WERI-Rb-1 (cell line): ENCODE measurements around the gene PTGDS.

Experiments used
- DNase-seq: peaks from one replicate; pipeline ENCODE4 v3.0.0-alpha.2; 2020
- H3K27ac ChIP-seq: fragments of 250-450 bp; sonication (Bioruptor Pico); 2 replicates; pipeline ENCODE4 v1.5.1; 2020; ENCODE audit warnings: mild to moderate bottlenecking, moderate library complexity
- H3K27me3 ChIP-seq: fragments of 250-450 bp; sonication (Bioruptor Pico); 2 replicates; pipeline ENCODE4 v1.5.1; 2021; ENCODE audit warnings: mild to moderate bottlenecking, low read depth, moderate library complexity; ENCODE audit not compliant: insufficient read depth, severe bottlenecking
- H3K36me3 ChIP-seq: fragments of 250-450 bp; sonication (Bioruptor Pico); 2 replicates; pipeline ENCODE4 v1.5.1; 2020; ENCODE audit warnings: mild to moderate bottlenecking, moderate library complexity
- H3K4me3 ChIP-seq: 2 replicates; pipeline ENCODE4 v1.5.1; 2011; ENCODE audit warnings: low read depth, mild to moderate bottlenecking, control low read depth, low read length
- H3K9me3 ChIP-seq: fragments of 250-450 bp; sonication (Bioruptor Pico); 2 replicates; pipeline ENCODE4 v1.5.1; 2021; ENCODE audit warnings: mild to moderate bottlenecking, moderate library complexity; ENCODE audit not compliant: severe bottlenecking
- CTCF ChIP-seq: IDR thresholded peaks from 2 replicates; pipeline ENCODE4 v1.5.1; 2011; ENCODE audit warnings: low read depth, mild to moderate bottlenecking, control low read depth, inconsistent platforms, low read length

The PTGDS gene

GRCh38 chr9:137013571-137013940 lies 36.3 kb downstream of the PTGDS start:
- no peak for DNase-seq
- Histone ChIP-seq H3K27me3 (no peaks in the 10 kb centered on the region), H3K36me3 (peaks cover 43% of the 10 kb centered on the region), H3K9me3 (no peaks in the 10 kb centered on the region), H3K4me3 (no peak overlapping the region), H3K27ac (no peak overlapping the region)
- TF ChIP-seq CTCF = no peak

GRCh38 chr9:137014166-137014565 lies 36.9 kb downstream of the PTGDS start:
- peaks cover 43% of the 10 kb centered on the region for H3K36me3 ChIP-seq
- H3K4me3 ChIP-seq = no peak overlapping the region
- no peak overlapping the region for H3K27ac ChIP-seq
- H3K27me3 ChIP-seq = no peaks in the 10 kb centered on the region
- no peak for TF ChIP-seq CTCF
- DNase-seq = no peak
- no peaks in the 10 kb centered on the region for H3K9me3 ChIP-seq

GRCh38 chr9:137014776-137015539 lies 37.7 kb downstream of the PTGDS start:
- Histone ChIP-seq H3K36me3 (peaks cover 37% of the 10 kb centered on the region), H3K9me3 (no peaks in the 10 kb centered on the region), H3K4me3 (no peak overlapping the region), H3K27ac (no peak overlapping the region), H3K27me3 (no peaks in the 10 kb centered on the region)
- no peak for DNase-seq
- no peak for TF ChIP-seq CTCF

DNA sequence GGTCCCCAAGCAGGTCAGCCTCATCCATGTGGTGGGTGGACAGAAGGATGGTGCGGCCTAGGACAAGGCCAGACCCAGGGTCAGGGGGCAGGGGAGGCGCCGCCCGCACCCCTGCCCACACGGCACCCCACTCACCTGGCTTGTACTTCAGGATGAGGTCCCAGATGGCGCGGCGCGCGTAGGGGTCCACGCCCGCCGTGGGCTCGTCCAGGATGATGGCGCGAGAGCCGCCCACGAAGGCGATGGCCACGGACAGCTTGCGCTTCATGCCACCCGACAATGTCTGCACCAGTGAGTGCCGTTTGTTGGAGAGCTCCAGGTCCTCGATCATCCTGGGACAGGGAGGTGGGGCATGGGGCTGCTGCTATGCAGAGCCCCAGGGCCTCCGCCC lies 38.2 kb downstream of the PTGDS start:
- no peak overlapping the region for H3K27ac ChIP-seq
- no peak overlapping the region for H3K4me3 ChIP-seq
- H3K9me3 ChIP-seq = no peaks in the 10 kb centered on the region
- no peaks in the 10 kb centered on the region for H3K27me3 ChIP-seq
- H3K36me3 ChIP-seq = peaks cover 37% of the 10 kb centered on the region
- TF ChIP-seq CTCF = no peak
- no peak for DNase-seq

DNA sequence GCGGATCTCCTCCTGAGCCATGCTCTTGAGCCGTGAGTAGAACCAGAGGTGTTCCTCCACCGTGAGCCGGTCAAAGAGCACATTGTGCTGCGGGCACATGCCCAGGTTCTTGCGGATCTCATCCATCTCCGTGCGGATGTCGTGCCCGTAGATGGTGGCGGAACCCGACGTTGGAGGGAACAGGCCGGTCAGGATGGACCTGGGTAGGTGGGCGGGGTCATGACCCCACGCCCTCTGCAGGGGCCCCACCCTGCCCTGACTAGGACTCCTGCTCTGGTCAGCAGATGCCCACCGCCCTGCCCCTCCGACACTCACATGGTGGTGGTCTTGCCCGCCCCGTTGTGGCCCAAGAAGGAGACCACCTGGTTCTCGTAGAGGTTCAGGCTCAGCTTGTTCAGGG lies 38.7 kb downstream of the PTGDS start:
- Histone ChIP-seq H3K36me3 (peaks cover 37% of the 10 kb centered on the region), H3K27me3 (no peaks in the 10 kb centered on the region), H3K27ac (no peak overlapping the region), H3K4me3 (no peak overlapping the region), H3K9me3 (no peaks in the 10 kb centered on the region)
- DNase-seq = no peak
- TF ChIP-seq CTCF = no peak

GRCh38 chr9:137016436-137016835 lies 39.1 kb downstream of the PTGDS start:
- Histone ChIP-seq H3K27me3 (no peaks in the 10 kb centered on the region), H3K36me3 (peaks cover 35% of the 10 kb centered on the region), H3K27ac (no peak overlapping the region), H3K9me3 (no peaks in the 10 kb centered on the region), H3K4me3 (no peak overlapping the region)
- no peak for DNase-seq
- TF ChIP-seq CTCF = no peak
